ENCODE measurements around the gene SLC6A17. TPM values are rescaled to one million over a fixed set of nuclear protein-coding genes. Genes with fewer than 3 reads are reported as not detected.

The SLC6A17 gene
- total RNA-seq, 1 experiment from 2014 or later: 0.24 TPM

DNA sequence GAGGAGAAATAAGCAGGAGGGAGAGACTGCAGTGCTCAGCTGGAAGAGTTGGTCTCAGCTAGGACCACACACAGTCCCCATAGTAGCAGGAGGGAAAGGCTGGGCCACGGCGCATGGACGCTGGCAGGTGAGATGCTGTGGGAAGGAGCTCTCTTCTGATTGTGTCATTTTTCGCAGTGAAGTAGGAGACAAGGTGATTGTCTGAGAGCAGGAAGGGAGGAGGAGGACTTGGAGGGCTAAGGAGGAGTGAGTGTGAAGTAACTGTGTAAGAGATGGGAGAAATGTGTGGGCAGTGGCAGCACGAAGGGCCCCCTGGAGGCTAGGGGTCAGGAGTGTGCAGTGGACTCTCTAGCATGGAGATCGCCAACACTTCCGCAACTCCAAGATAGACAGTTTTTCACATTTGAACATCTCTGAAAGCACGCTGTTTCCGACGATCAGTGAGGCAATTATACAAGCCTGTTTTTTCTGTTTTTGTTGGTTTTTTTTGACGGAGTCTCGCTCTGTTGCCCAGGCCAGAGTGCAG is 33.4 kb downstream of the SLC6A17 start (continued):
- TF ChIP-seq PREB (CRISPR knock-in tag; IDR thresholded peaks at IDR 0.05; ENCODE audit: borderline replicate concordance): no peak
- no peak for TF ChIP-seq TEAD4 (CRISPR knock-in tag; IDR thresholded peaks at IDR 0.05)
- no peak for TF ChIP-seq NFYB (CRISPR knock-in tag; conservative IDR thresholded peaks at IDR 0.05; ENCODE audit: low read depth)
- TF ChIP-seq, protein P1, sequence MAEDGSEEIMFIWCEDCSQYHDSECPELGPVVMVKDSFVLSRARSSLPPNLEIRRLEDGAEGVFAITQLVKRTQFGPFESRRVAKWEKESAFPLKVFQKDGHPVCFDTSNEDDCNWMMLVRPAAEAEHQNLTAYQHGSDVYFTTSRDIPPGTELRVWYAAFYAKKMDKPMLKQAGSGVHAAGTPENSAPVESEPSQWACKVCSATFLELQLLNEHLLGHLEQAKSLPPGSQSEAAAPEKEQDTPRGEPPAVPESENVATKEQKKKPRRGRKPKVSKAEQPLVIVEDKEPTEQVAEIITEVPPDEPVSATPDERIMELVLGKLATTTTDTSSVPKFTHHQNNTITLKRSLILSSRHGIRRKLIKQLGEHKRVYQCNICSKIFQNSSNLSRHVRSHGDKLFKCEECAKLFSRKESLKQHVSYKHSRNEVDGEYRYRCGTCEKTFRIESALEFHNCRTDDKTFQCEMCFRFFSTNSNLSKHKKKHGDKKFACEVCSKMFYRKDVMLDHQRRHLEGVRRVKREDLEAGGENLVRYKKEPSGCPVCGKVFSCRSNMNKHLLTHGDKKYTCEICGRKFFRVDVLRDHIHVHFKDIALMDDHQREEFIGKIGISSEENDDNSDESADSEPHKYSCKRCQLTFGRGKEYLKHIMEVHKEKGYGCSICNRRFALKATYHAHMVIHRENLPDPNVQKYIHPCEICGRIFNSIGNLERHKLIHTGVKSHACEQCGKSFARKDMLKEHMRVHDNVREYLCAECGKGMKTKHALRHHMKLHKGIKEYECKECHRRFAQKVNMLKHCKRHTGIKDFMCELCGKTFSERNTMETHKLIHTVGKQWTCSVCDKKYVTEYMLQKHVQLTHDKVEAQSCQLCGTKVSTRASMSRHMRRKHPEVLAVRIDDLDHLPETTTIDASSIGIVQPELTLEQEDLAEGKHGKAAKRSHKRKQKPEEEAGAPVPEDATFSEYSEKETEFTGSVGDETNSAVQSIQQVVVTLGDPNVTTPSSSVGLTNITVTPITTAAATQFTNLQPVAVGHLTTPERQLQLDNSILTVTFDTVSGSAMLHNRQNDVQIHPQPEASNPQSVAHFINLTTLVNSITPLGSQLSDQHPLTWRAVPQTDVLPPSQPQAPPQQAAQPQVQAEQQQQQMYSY (CRISPR knock-in tag; IDR thresholded peaks at IDR 0.05): no peak
- TF ChIP-seq, protein P2, sequence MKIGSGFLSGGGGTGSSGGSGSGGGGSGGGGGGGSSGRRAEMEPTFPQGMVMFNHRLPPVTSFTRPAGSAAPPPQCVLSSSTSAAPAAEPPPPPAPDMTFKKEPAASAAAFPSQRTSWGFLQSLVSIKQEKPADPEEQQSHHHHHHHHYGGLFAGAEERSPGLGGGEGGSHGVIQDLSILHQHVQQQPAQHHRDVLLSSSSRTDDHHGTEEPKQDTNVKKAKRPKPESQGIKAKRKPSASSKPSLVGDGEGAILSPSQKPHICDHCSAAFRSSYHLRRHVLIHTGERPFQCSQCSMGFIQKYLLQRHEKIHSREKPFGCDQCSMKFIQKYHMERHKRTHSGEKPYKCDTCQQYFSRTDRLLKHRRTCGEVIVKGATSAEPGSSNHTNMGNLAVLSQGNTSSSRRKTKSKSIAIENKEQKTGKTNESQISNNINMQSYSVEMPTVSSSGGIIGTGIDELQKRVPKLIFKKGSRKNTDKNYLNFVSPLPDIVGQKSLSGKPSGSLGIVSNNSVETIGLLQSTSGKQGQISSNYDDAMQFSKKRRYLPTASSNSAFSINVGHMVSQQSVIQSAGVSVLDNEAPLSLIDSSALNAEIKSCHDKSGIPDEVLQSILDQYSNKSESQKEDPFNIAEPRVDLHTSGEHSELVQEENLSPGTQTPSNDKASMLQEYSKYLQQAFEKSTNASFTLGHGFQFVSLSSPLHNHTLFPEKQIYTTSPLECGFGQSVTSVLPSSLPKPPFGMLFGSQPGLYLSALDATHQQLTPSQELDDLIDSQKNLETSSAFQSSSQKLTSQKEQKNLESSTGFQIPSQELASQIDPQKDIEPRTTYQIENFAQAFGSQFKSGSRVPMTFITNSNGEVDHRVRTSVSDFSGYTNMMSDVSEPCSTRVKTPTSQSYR (CRISPR knock-in tag; IDR thresholded peaks at IDR 0.05): no peak
- no peak for TF ChIP-seq ZNF423 (CRISPR knock-in tag; IDR thresholded peaks at IDR 0.05)
- TF ChIP-seq ZNF317 (CRISPR knock-in tag; IDR thresholded peaks at IDR 0.05; ENCODE audit: borderline replicate concordance, low read depth): no peak

- no peak for TF ChIP-seq ZNF671 (CRISPR knock-in tag; IDR thresholded peaks at IDR 0.05)
- TF ChIP-seq FOXJ3 (CRISPR knock-in tag; IDR thresholded peaks at IDR 0.05; ENCODE audit: borderline replicate concordance): no peak
- TF ChIP-seq, protein P3, sequence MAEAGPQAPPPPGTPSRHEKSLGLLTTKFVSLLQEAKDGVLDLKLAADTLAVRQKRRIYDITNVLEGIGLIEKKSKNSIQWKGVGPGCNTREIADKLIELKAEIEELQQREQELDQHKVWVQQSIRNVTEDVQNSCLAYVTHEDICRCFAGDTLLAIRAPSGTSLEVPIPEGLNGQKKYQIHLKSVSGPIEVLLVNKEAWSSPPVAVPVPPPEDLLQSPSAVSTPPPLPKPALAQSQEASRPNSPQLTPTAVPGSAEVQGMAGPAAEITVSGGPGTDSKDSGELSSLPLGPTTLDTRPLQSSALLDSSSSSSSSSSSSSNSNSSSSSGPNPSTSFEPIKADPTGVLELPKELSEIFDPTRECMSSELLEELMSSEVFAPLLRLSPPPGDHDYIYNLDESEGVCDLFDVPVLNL (CRISPR knock-in tag; IDR thresholded peaks at IDR 0.05; ENCODE audit: borderline replicate concordance, low read depth): no peak
- no peak for TF ChIP-seq ETV6 (CRISPR knock-in tag; IDR thresholded peaks at IDR 0.05)
- no peak for TF ChIP-seq NR3C1 (CRISPR knock-in tag; conservative IDR thresholded peaks at IDR 0.05; ENCODE audit: low read depth)
- TF ChIP-seq ERG (CRISPR knock-in tag; IDR thresholded peaks at IDR 0.05): no peak
- TF ChIP-seq KAT7 (CRISPR knock-in tag; IDR thresholded peaks at IDR 0.05; ENCODE audit: borderline replicate concordance): no peak
- no peak for TF ChIP-seq TCF7 (CRISPR knock-in tag; IDR thresholded peaks at IDR 0.05; ENCODE audit: low read depth)
- DNase-seq (ENCODE audit: low spot score) (no peak), ATAC-seq (no peak)
- Mint-ChIP-seq H3K4me1 (peaks cover 17% of the 10 kb centered on the region), H3K27ac (no peak overlapping the region), H3K36me3 (no peaks in the 10 kb centered on the region), H3K4me3 (no peak overlapping the region), H3K27me3 (ENCODE audit: low read depth) (no peaks in the 10 kb centered on the region), H3K9me3 (no peaks in the 10 kb centered on the region)
- ChIA-PET CTCF (interaction anchor here (1.1 to 3.1 kb wide), 3 partner anchors 13 to 67 kb away, joined by 3 to 25 read pairs (median 5); no protein-coding TSS in a partner anchor), POLR2A (no interaction called here)
Measured at GRCh38 chr1:110184446-110184845, 34.2 kb downstream of the SLC6A17 start.
